ENCODE results near the gene GRIK3. TPM values are rescaled to one million over a fixed set of nuclear protein-coding genes. Genes with fewer than 3 reads are reported as not detected.
"Not testable (repeated sequence)": the region's sequence is repeated elsewhere in the genome, so short reads cannot be mapped to it uniquely, and the experiment has no call there.

The GRIK3 gene
- total RNA-seq, 2 experiments from 2014 or later, result not detected

DNA sequence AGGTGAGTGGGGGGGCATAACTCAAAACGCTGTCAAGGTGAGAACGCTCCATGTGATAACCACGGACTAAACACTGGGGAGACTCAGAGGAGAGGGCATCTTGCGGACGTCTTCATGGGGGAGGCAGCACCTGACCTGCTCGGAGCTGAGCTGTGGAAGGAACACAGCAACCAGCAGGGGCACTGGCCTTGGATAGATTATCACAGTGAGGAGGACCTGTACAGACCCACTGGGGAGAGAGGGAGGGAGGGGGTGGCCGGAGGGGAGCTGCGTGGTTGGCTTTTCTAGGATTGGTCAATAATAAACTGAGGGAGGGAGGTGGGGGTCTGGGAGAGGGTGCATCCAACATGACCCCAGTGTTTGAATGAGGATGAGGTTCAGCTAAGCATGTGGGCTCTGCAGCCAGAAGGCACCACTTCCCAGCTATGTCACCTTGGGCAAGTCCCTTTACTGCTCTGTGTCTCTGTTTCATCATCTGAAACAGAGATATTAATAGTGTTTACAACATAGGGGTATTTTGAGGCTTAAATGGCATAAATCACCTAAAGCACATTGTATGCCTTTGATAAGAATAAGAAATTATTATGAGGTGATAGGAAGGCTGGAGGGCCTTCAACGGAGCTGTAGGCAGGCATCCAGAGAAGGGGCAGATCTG lies 123.3 kb downstream of the GRIK3 start:
- no peak for DNase-seq
- Mint-ChIP-seq H3K27me3 (peaks cover 3% of the 10 kb centered on the region), H3K36me3 (ENCODE audit: low read depth) (no peaks in the 10 kb centered on the region), H3K27ac (no peak overlapping the region), H3K9me3 (no peaks in the 10 kb centered on the region), H3K4me1 (no peaks in the 10 kb centered on the region), H3K4me3 (no peak overlapping the region)
- ChIA-PET POLR2A (no interaction called here), CTCF (no interaction called here)

- H3K27ac Mint-ChIP-seq, result no peak overlapping the region
- CTCF ChIA-PET, result interaction anchor here (1.0 kb wide), 1 partner anchor 41 kb away, joined by 3 read pairs; no protein-coding TSS in a partner anchor
- H3K36me3 Mint-ChIP-seq (ENCODE audit: low read depth), result no peaks in the 10 kb centered on the region
- H3K4me3 Mint-ChIP-seq, result no peak overlapping the region
- POLR2A ChIA-PET, result no interaction called here
- H3K4me1 Mint-ChIP-seq, result no peaks in the 10 kb centered on the region
- H3K9me3 Mint-ChIP-seq, result no peaks in the 10 kb centered on the region
- DNase-seq, result no peak
- H3K27me3 Mint-ChIP-seq, result peaks cover 3% of the 10 kb centered on the region
Observed at GRCh38 chr1:36909946-36910725, 124.2 kb downstream of the GRIK3 start.

GRCh38 chr1:36909359-36909758 lies 125.0 kb downstream of the GRIK3 start:
- H3K4me1 Mint-ChIP-seq; H3K27me3 Mint-ChIP-seq; H3K4me3 Mint-ChIP-seq; H3K9me3 Mint-ChIP-seq; H3K27ac Mint-ChIP-seq; DNase-seq; H3K36me3 Mint-ChIP-seq (ENCODE audit: low read depth); POLR2A ChIA-PET: not testable (repeated sequence)
- CTCF ChIA-PET, result interaction anchor here (1.0 kb wide), 1 partner anchor 40 kb away, joined by 3 read pairs; no protein-coding TSS in a partner anchor

GRCh38 chr1:36908096-36908495 lies 126.2 kb downstream of the GRIK3 start:
- H3K4me3 Mint-ChIP-seq, result no peak overlapping the region
- peaks cover 10% of the 10 kb centered on the region for H3K27me3 Mint-ChIP-seq
- no peaks in the 10 kb centered on the region for H3K9me3 Mint-ChIP-seq
- ChIA-PET CTCF (no interaction called here), POLR2A (no interaction called here)
- H3K36me3 Mint-ChIP-seq (ENCODE audit: low read depth), result no peaks in the 10 kb centered on the region
- DNase-seq, result no peak
- H3K27ac Mint-ChIP-seq, result no peak overlapping the region
- no peaks in the 10 kb centered on the region for H3K4me1 Mint-ChIP-seq

DNA sequence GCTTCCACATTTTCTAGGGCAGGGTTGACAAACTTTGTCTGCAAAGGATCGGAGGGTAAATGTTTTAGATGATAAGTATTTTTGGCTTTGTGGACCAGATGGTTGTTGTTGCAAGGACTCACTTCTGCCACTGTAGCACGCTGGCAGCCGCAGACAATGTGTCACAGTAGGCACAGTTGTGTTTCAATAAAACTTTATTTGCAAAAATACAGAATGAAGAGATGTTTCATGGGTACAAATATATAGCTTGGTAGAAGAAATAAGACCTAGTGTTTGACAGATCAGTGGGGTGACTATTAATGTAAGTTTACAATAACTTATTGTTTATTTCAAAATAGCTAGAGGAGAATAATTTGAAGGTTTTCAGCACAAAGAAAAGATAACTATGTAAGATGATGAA lies 127.8 kb downstream of the GRIK3 start:
- Mint-ChIP-seq H3K36me3 (ENCODE audit: low read depth) (no peaks in the 10 kb centered on the region), H3K27me3 (peaks cover 13% of the 10 kb centered on the region), H3K4me1 (no peaks in the 10 kb centered on the region), H3K27ac (no peak overlapping the region), H3K4me3 (no peak overlapping the region), H3K9me3 (no peaks in the 10 kb centered on the region)
- ChIA-PET POLR2A (no interaction called here), CTCF (no interaction called here)
- DNase-seq, result no peak

- no peak overlapping the region for H3K27ac Mint-ChIP-seq
- H3K4me3 Mint-ChIP-seq, result no peak overlapping the region
- DNase-seq, result no peak
- H3K27me3 Mint-ChIP-seq, result peaks cover 16% of the 10 kb centered on the region
- no peaks in the 10 kb centered on the region for H3K9me3 Mint-ChIP-seq
- CTCF ChIA-PET, result no interaction called here
- no peaks in the 10 kb centered on the region for H3K4me1 Mint-ChIP-seq
- no peaks in the 10 kb centered on the region for H3K36me3 Mint-ChIP-seq (ENCODE audit: low read depth)
- POLR2A ChIA-PET, result no interaction called here
Observed at GRCh38 chr1:36905941-36906340, 128.4 kb downstream of the GRIK3 start.

GRCh38 chr1:36900128-36900527 lies 134.2 kb downstream of the GRIK3 start:
- Mint-ChIP-seq H3K4me1 (no peaks in the 10 kb centered on the region), H3K27me3 (peaks cover 25% of the 10 kb centered on the region), H3K9me3 (no peaks in the 10 kb centered on the region), H3K4me3 (no peak overlapping the region), H3K27ac (no peak overlapping the region), H3K36me3 (ENCODE audit: low read depth) (no peaks in the 10 kb centered on the region)
- no peak for DNase-seq
- ChIA-PET POLR2A (interaction anchor here (0.6 kb wide), 1 partner anchor 746 kb away, joined by 3 read pairs; no protein-coding TSS in a partner anchor), CTCF (no interaction called here)

DNA sequence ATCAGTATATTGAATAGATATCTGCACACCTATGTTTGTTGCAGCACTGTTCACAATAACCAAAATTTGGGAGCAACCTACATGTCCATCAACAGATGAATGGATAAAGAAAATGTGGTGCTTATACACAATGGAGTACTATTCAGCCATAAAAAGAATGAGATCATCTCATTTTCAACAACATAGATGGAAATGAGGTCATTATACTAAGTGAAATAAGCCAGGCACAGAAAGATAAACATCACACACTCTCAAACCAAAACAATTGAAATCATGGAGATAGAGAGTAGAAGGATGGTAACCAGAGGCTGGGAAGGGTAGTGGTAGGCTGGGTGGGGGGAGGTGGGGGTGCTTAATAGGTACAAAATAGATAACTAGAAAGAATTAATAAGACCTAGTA lies 136.5 kb downstream of the GRIK3 start:
- H3K27me3 Mint-ChIP-seq, result peaks cover 21% of the 10 kb centered on the region
- H3K4me1 Mint-ChIP-seq; H3K9me3 Mint-ChIP-seq; H3K27ac Mint-ChIP-seq; CTCF ChIA-PET; DNase-seq; H3K4me3 Mint-ChIP-seq; POLR2A ChIA-PET; H3K36me3 Mint-ChIP-seq (ENCODE audit: low read depth): not testable (repeated sequence)

GRCh38 chr1:36894824-36895223 lies 139.5 kb downstream of the GRIK3 start:
- H3K27ac Mint-ChIP-seq, result no peak overlapping the region
- no peaks in the 10 kb centered on the region for H3K9me3 Mint-ChIP-seq
- no peaks in the 10 kb centered on the region for H3K36me3 Mint-ChIP-seq (ENCODE audit: low read depth)
- no peaks in the 10 kb centered on the region for H3K4me1 Mint-ChIP-seq
- ChIA-PET POLR2A (no interaction called here), CTCF (no interaction called here)
- no peak for DNase-seq
- H3K4me3 Mint-ChIP-seq, result no peak overlapping the region
- peaks cover 15% of the 10 kb centered on the region for H3K27me3 Mint-ChIP-seq

DNA sequence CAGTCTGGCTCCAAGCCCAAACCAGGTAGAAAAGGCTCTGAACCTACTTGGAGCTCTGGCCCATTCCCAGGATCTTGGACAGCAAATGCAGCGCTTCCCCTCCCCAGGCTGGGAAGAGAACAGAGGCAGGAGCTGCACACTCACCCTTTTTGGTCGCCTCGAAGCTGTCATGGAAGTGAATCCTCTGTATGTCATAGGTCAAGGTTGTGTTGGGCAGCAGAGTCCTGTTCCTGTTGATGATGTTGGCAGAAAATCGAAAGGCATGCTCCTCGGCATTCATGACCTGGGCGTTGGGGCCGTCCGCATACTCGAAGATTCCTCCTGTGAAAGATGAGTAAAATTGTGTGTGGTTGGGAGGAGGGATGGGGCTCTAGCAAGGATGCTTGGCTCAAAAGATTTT lies 143.5 kb downstream of the GRIK3 start:
- no peak overlapping the region for H3K27ac Mint-ChIP-seq
- H3K4me3 Mint-ChIP-seq, result no peak overlapping the region
- no peaks in the 10 kb centered on the region for H3K36me3 Mint-ChIP-seq (ENCODE audit: low read depth)
- H3K27me3 Mint-ChIP-seq, result peaks cover 4% of the 10 kb centered on the region
- CTCF ChIA-PET, result no interaction called here
- no peaks in the 10 kb centered on the region for H3K4me1 Mint-ChIP-seq
- no peaks in the 10 kb centered on the region for H3K9me3 Mint-ChIP-seq
- POLR2A ChIA-PET, result no interaction called here
- DNase-seq, result no peak

DNA sequence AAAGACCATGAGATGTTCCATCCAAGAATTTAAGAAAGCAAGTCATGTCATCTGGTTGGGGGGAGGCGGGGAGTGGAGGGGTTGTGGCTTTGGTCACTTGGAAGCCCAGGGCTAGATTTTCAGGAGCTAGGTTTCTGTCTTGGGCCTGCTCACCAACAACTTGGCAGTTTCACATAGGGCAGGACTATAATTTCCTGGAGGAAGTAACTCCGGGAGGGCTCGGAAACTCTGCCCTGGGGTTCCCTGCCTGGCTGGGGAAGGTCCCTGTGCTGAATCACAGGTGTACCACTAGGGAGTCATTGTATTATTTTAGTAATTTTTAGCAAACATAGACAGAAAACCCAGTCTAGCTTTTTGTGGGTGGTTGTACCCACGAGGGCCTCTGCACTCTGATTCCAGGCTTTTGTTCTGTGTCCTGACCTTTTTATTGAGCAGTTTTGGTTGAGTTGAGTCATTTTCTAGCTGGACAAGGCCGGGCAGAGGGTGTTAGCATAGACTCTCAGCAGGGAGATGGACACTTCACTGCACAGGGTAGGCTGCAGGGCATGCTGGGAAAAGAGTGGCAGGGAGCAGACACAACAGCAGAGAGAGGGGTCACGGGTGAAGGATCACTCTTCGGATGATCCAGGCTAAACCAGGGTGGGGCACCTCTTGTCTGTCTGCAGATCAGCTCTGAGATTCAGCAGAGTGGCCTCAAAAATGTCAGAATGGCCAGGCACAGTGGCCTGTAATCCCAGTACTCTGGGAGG lies 144.7 kb downstream of the GRIK3 start:
- H3K36me3 Mint-ChIP-seq (ENCODE audit: low read depth), result no peaks in the 10 kb centered on the region
- H3K27me3 Mint-ChIP-seq, result peaks cover 4% of the 10 kb centered on the region
- CTCF ChIA-PET, result no interaction called here
- H3K4me3 Mint-ChIP-seq, result no peak overlapping the region
- H3K27ac Mint-ChIP-seq, result no peak overlapping the region
- H3K4me1 Mint-ChIP-seq, result no peaks in the 10 kb centered on the region
- no peaks in the 10 kb centered on the region for H3K9me3 Mint-ChIP-seq
- POLR2A ChIA-PET, result no interaction called here
- DNase-seq, result peak; percentile 2

DNA sequence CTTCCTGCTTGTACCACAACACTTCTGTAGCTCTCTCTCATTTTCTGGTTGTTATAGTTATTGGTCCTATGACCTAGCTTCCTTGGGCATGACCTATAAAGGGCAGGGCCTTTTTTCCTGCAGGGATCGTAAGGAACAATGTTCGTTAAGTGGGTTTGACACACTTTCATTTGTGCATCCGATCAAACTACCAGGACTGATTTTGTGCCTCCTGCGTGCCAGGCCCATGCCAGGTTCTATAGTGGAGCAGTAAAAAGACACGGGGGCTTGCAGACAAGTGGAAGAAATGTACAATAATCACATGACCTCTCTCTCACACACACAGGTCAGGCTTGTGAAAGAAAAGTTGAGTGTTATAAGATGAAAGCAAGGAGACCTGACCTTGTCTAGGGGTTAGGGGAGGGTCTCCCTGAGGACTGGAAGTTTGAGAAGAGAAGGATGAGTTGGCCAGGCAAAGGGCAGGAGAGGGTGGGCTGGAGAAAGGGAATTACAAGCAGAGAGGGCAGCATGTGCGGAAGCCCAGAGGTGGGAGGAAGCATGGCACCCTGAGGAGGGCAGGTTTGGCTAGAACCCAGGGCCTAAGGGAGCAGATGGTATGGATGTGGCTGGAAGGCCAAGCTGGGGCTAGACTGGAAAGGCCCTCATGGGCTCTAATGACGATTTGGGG lies 145.4 kb downstream of the GRIK3 start:
- Mint-ChIP-seq H3K27me3 (peaks cover 4% of the 10 kb centered on the region), H3K36me3 (ENCODE audit: low read depth) (no peaks in the 10 kb centered on the region), H3K4me1 (no peaks in the 10 kb centered on the region), H3K9me3 (no peaks in the 10 kb centered on the region), H3K27ac (no peak overlapping the region), H3K4me3 (no peak overlapping the region)
- ChIA-PET CTCF (no interaction called here), POLR2A (no interaction called here)
- no peak for DNase-seq

Measured in activated CD4-positive, alpha-beta T cell treated with anti-CD3 and anti-CD28 coated beads, Interleukin-2, amount 10 ng/mL, durations not matched to agents 7 days and 5 days (primary cell).